LHCN-M2 (cell line): ENCODE measurements around the gene TMEM81. TPM values are rescaled to one million over a fixed set of nuclear protein-coding genes. Genes with fewer than 3 reads are reported as not detected.

ENCODE experiments used
- total RNA-seq: library from RNA; depleted of rRNA; stranded (reverse); fragments of >200 nt; gene quantifications from 2 replicates; pipeline ENCODE4 v1.2.3, GENCODE V29; 2014; rRNA removed

TMEM81 gene
- total RNA-seq, 1 experiment from 2014 or later, result 1.4 TPM

Other genes starting within 250 kb of the TMEM81 start
- 0.19 and 0.46 TPM in 2 replicates for gene NFASC, start 213.6 kb downstream of the TMEM81 start, total RNA-seq
- not detected in 2 replicates for gene CNTN2, start 41.2 kb downstream of the TMEM81 start, total RNA-seq
- 18.0 and 20.5 TPM in 2 replicates for gene RBBP5, start 37.5 kb upstream of the TMEM81 start, total RNA-seq
- 7.2 and 8.1 TPM in 2 replicates for gene DSTYK, start 127.2 kb upstream of the TMEM81 start, total RNA-seq
- gene TMCC2, start 143.5 kb upstream of the TMEM81 start, total RNA-seq, result 2.8 and 3.3 TPM in 2 replicates
- gene NUAK2, start 237.3 kb upstream of the TMEM81 start, total RNA-seq, result 0.46 and 0.64 TPM in 2 replicates